ENCODE measurements around the gene PLXNA4.
A peak's percentile ranks its signal among the peaks of the same experiment; 100 is the strongest.

PLXNA4 gene

GRCh38 chr7:132546366-132547127 lies 29.7 kb downstream of the PLXNA4 start:
- peak; percentile 18 for DNase-seq (ENCODE audit: low read depth, low spot score)
- TF ChIP-seq CTCF (IDR thresholded peaks at IDR 0.05; ENCODE audit: low read depth, low read length) = no peak
- H3K4me3 ChIP-seq (ENCODE audit: low read depth, low read length) = no peak overlapping the region
- in situ Hi-C loops (cut with HindIII; ENCODE audit: low sequenced_read_pairs) = no loop called here

GRCh38 chr7:132545756-132546155 lies 30.5 kb downstream of the PLXNA4 start:
- in situ Hi-C loops (cut with HindIII; ENCODE audit: low sequenced_read_pairs) = no loop called here
- DNase-seq (ENCODE audit: low read depth, low spot score) = peak; percentile 41
- no peak overlapping the region for H3K4me3 ChIP-seq (ENCODE audit: low read depth, low read length)
- TF ChIP-seq CTCF (IDR thresholded peaks at IDR 0.05; ENCODE audit: low read depth, low read length) = no peak

- no peak overlapping the region for H3K4me3 ChIP-seq (ENCODE audit: low read depth, low read length)
- in situ Hi-C loops (cut with HindIII; ENCODE audit: low sequenced_read_pairs) = no loop called here
- no peak for DNase-seq (ENCODE audit: low read depth, low spot score)
- TF ChIP-seq CTCF (IDR thresholded peaks at IDR 0.05; ENCODE audit: low read depth, low read length) = no peak
These were observed 31.3 kb downstream of the PLXNA4 start for GRCh38 chr7:132544999-132545398.

- DNase-seq (ENCODE audit: low read depth, low spot score) = no peak
- TF ChIP-seq CTCF (IDR thresholded peaks at IDR 0.05; ENCODE audit: low read depth, low read length) = no peak
- no peak overlapping the region for H3K4me3 ChIP-seq (ENCODE audit: low read depth, low read length)
- in situ Hi-C loops (cut with HindIII; ENCODE audit: low sequenced_read_pairs) = no loop called here
These were observed 32.2 kb downstream of the PLXNA4 start for GRCh38 chr7:132544025-132544424.

- no peak for DNase-seq (ENCODE audit: low read depth, low spot score)
- in situ Hi-C loops (cut with HindIII; ENCODE audit: low sequenced_read_pairs) = no loop called here
- no peak overlapping the region for H3K4me3 ChIP-seq (ENCODE audit: low read depth, low read length)
- TF ChIP-seq CTCF (IDR thresholded peaks at IDR 0.05; ENCODE audit: low read depth, low read length) = no peak
These were observed 33.4 kb downstream of the PLXNA4 start for GRCh38 chr7:132542895-132543294.

GRCh38 chr7:132541656-132542055 lies 34.6 kb downstream of the PLXNA4 start:
- DNase-seq (ENCODE audit: low read depth, low spot score) = no peak
- H3K4me3 ChIP-seq (ENCODE audit: low read depth, low read length) = no peak overlapping the region
- TF ChIP-seq CTCF (IDR thresholded peaks at IDR 0.05; ENCODE audit: low read depth, low read length) = no peak
- in situ Hi-C loops (cut with HindIII; ENCODE audit: low sequenced_read_pairs) = no loop called here

All from astrocyte of the spinal cord (primary cell).